HepG2 (cell line): ENCODE data around the gene ACBD3. TPM values are rescaled to one million over a fixed set of nuclear protein-coding genes. Genes with fewer than 3 reads are reported as not detected.

Source experiments
- CEBPG ChIP-seq: IDR thresholded peaks from 2 replicates; pipeline ENCODE4 v1.6.1; 2016
- KDM5B ChIP-seq: sonication (generic); formaldehyde crosslinking; IDR thresholded peaks from 2 replicates; pipeline ENCODE4 v1.4.0; 2020; ENCODE audit warnings: missing genetic modification reagents, mild to moderate bottlenecking, borderline replicate concordance
- RFXAP ChIP-seq: sonication (generic); formaldehyde crosslinking; IDR thresholded peaks from 2 replicates; pipeline ENCODE4 v1.4.0; 2020; ENCODE audit warnings: missing genetic modification reagents, borderline replicate concordance
- SIN3B ChIP-seq: fragments of 150-350 bp; IDR thresholded peaks from 2 replicates; pipeline ENCODE4 v1.6.1; 2014; ENCODE audit warnings: low read length
- SKI ChIP-seq: fragments of 450-650 bp; IDR thresholded peaks from one replicate; pipeline ENCODE4 v1.6.1; 2018; ENCODE audit warnings: mild to moderate bottlenecking; ENCODE audit not compliant: partially characterized antibody
- SP5 ChIP-seq: IDR thresholded peaks from 2 replicates; pipeline ENCODE4 v1.6.1; 2016; ENCODE audit warnings: low read depth, borderline replicate concordance
- TBL1XR1 ChIP-seq: fragments of 150-350 bp; IDR thresholded peaks from 2 replicates; pipeline ENCODE4 v1.6.1; 2014; ENCODE audit warnings: borderline replicate concordance, low read length; ENCODE audit not compliant: partially characterized antibody
- ZNF12 ChIP-seq: sonication (generic); formaldehyde crosslinking; IDR thresholded peaks from 2 replicates; pipeline ENCODE4 v1.5.0; 2020; ENCODE audit warnings: missing genetic modification reagents
- ZNF672 ChIP-seq: sonication (generic); formaldehyde crosslinking; IDR thresholded peaks from 2 replicates; pipeline ENCODE4 v1.8.1; 2022; ENCODE audit warnings: missing genetic modification reagents
- ZZZ3 ChIP-seq: sonication (generic); formaldehyde crosslinking; IDR thresholded peaks from 2 replicates; pipeline ENCODE4 v1.4.0; 2020; ENCODE audit warnings: missing genetic modification reagents, mild to moderate bottlenecking, borderline replicate concordance
- polyA plus RNA-seq, 8 experiments: library from polyadenylated mRNA; depleted of rRNA in 3 of 8; stranded (reverse) in 7 of 8; unstranded in 1 of 8; fragments of >200 nt; fragmentation: Illumina TruSeq in 4 of 8; extraction: Trizol in 4 of 8; gene quantifications; 2 replicates each; pipeline versions ENCODE4 v1.2.1 to v1.2.3, GENCODE V29; 2011 to 2016; ENCODE audit warnings: low read depth in 4 of 8, missing spikeins in 1 of 8, mixed read lengths in 1 of 8; ENCODE audit not compliant: insufficient read depth in 1 of 8
- total RNA-seq, 5 experiments: library from RNA; depleted of rRNA; stranded (reverse); fragments of >200 nt; fragmentation: Illumina TruSeq; extraction: Trizol; gene quantifications; 2 replicates each; pipeline ENCODE4 v1.2.3, GENCODE V29; 2016; ENCODE audit warnings: low read depth in 1 of 5
- TF ChIP-seq, protein P1 (sequence below): sonication (generic); formaldehyde crosslinking; IDR thresholded peaks from 2 replicates; pipeline ENCODE4 v1.8.0; 2022; ENCODE audit warnings: missing genetic modification reagents, mild to moderate bottlenecking, moderate library complexity, borderline replicate concordance
- TF ChIP-seq, protein P2 (sequence below): sonication (generic); formaldehyde crosslinking; IDR thresholded peaks from 2 replicates; pipeline ENCODE4 v1.4.0; 2020; ENCODE audit warnings: missing genetic modification reagents, borderline replicate concordance
- TF ChIP-seq, protein P3 (sequence below): sonication (generic); formaldehyde crosslinking; IDR thresholded peaks from 2 replicates; pipeline ENCODE4 v1.5.1; 2020; ENCODE audit warnings: mild to moderate bottlenecking, moderate library complexity, missing genetic modification reagents
- TF ChIP-seq, protein P4 (sequence below): IDR thresholded peaks from 2 replicates; pipeline ENCODE4 v1.6.1; 2016
- TF ChIP-seq, protein P5 (sequence below): sonication (generic); formaldehyde crosslinking; IDR thresholded peaks from 2 replicates; pipeline ENCODE4 v1.4.0; 2020; ENCODE audit warnings: missing genetic modification reagents

Gene ACBD3
- total and polyA plus RNA-seq, 2 of the 13 experiments (the other 11 are each of a cell fraction or from before 2014, with no cell fraction given) = 24.3 to 39.3 TPM

DNA sequence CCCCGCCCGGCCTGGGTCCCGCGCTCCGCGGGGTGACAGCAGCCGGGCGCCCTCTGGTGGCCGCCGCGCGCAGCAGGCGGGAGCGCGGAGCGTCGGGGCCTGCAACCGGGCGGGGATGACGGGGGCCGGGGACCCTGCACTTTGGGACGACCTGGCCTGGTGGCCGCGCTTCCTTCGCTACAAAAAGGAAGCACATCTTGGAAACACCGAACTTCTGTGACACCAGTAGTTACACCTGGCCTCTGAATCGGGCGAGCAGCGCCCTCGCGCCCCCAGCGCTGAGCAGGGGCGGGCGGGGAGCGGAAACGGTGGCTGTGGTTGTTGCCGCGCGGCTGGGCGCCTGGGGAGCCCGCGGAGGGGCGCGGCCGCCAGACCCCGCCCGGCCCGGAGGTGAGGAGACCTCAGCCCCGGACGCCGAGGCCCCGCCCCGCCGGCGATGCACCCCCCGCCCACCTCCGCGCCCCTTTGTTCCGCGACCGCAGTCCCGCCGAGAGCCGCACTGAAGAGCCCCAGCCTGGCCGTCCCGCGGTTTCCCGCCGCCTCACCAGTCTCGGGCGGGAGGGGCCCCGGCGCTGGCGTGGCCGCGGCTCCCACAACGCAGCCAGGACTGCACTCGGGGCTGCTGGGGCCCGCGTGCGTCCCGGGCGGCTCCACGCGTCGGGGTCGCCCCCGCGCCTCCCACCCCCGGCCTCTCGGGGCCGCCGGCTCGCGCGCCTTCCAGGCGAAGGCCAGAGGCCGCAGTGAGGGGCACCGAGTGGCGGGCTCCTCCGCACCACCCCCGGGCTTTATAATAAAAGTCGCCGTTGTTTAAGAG is 64.7 kb downstream of the ACBD3 start (continued):
- TF ChIP-seq, protein P1, sequence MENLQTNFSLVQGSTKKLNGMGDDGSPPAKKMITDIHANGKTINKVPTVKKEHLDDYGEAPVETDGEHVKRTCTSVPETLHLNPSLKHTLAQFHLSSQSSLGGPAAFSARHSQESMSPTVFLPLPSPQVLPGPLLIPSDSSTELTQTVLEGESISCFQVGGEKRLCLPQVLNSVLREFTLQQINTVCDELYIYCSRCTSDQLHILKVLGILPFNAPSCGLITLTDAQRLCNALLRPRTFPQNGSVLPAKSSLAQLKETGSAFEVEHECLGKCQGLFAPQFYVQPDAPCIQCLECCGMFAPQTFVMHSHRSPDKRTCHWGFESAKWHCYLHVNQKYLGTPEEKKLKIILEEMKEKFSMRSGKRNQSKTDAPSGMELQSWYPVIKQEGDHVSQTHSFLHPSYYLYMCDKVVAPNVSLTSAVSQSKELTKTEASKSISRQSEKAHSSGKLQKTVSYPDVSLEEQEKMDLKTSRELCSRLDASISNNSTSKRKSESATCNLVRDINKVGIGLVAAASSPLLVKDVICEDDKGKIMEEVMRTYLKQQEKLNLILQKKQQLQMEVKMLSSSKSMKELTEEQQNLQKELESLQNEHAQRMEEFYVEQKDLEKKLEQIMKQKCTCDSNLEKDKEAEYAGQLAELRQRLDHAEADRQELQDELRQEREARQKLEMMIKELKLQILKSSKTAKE (CRISPR knock-in tag) = no peak
- TF ChIP-seq, protein P2, sequence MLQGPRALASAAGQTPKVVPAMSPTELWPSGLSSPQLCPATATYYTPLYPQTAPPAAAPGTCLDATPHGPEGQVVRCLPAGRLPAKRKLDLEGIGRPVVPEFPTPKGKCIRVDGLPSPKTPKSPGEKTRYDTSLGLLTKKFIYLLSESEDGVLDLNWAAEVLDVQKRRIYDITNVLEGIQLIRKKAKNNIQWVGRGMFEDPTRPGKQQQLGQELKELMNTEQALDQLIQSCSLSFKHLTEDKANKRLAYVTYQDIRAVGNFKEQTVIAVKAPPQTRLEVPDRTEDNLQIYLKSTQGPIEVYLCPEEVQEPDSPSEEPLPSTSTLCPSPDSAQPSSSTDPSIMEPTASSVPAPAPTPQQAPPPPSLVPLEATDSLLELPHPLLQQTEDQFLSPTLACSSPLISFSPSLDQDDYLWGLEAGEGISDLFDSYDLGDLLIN (CRISPR knock-in tag) = no peak; the same call in 1 of the 2 replicates
- TF ChIP-seq TBL1XR1 (no peak), ZZZ3 (CRISPR knock-in tag) (no peak), ZNF12 (no peak), SIN3B (no peak), CEBPG (CRISPR knock-in tag) (no peak), RFXAP (CRISPR knock-in tag) (peak; percentile 50; the same call in 1 of the 2 replicates), KDM5B (CRISPR knock-in tag) (peak; percentile 35; the same call in 1 of the 2 replicates), SKI (peak; percentile 65), ZNF672 (CRISPR knock-in tag) (no peak), SP5 (CRISPR knock-in tag) (no peak)
- TF ChIP-seq, protein P3, sequence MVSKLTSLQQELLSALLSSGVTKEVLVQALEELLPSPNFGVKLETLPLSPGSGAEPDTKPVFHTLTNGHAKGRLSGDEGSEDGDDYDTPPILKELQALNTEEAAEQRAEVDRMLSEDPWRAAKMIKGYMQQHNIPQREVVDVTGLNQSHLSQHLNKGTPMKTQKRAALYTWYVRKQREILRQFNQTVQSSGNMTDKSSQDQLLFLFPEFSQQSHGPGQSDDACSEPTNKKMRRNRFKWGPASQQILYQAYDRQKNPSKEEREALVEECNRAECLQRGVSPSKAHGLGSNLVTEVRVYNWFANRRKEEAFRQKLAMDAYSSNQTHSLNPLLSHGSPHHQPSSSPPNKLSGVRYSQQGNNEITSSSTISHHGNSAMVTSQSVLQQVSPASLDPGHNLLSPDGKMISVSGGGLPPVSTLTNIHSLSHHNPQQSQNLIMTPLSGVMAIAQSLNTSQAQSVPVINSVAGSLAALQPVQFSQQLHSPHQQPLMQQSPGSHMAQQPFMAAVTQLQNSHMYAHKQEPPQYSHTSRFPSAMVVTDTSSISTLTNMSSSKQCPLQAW = no peak
- TF ChIP-seq, protein P4, sequence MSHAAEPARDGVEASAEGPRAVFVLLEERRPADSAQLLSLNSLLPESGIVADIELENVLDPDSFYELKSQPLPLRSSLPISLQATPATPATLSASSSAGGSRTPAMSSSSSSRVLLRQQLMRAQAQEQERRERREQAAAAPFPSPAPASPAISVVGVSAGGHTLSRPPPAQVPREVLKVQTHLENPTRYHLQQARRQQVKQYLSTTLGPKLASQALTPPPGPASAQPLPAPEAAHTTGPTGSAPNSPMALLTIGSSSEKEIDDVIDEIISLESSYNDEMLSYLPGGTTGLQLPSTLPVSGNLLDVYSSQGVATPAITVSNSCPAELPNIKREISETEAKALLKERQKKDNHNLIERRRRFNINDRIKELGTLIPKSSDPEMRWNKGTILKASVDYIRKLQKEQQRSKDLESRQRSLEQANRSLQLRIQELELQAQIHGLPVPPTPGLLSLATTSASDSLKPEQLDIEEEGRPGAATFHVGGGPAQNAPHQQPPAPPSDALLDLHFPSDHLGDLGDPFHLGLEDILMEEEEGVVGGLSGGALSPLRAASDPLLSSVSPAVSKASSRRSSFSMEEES (CRISPR knock-in tag) = no peak
- TF ChIP-seq, protein P5, sequence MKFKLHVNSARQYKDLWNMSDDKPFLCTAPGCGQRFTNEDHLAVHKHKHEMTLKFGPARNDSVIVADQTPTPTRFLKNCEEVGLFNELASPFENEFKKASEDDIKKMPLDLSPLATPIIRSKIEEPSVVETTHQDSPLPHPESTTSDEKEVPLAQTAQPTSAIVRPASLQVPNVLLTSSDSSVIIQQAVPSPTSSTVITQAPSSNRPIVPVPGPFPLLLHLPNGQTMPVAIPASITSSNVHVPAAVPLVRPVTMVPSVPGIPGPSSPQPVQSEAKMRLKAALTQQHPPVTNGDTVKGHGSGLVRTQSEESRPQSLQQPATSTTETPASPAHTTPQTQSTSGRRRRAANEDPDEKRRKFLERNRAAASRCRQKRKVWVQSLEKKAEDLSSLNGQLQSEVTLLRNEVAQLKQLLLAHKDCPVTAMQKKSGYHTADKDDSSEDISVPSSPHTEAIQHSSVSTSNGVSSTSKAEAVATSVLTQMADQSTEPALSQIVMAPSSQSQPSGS (CRISPR knock-in tag) = no peak
